Fibroblast of lung (primary cell): ENCODE measurements around the gene CDCA8.

Source experiments
- CTCF ChIP-seq, 2 donors: IDR thresholded peaks in 1 of 2; conservative IDR thresholded peaks in 1 of 2; 1 replicate in 1 of 2; 2 replicates in 1 of 2; pipeline ENCODE4 v1.5.1; 2011 to 2012; ENCODE audit warnings: low read length in 2 of 2, control low read depth in 1 of 2, inconsistent platforms in 1 of 2, low read depth in 1 of 2, mild to moderate bottlenecking in 1 of 2
- EZH2 ChIP-seq: IDR thresholded peaks from 2 replicates; pipeline ENCODE4 v1.5.1; 2012; ENCODE audit warnings: low read length, control low read depth, mild to moderate bottlenecking; ENCODE audit errors: missing control alignments

DNA sequence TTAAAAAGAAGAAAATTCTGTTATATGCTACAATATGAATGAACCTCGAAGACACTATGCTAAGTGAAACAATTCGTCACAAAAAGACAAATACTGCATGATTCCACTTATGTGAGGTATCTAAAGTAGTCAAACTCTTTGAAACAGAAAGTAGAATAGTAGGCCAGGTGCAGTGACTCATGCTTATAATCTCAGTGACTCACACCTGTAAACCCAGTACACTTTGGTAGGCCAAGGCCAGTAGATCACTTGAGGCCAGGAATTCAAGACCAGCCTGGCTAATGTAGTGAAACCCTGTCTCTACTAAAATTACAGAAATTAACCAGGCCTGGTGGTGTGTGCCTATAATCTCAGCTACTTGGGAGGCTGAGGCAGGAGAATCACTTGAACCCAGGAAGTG, 46.9 kb downstream of the CDCA8 start:
- TF ChIP-seq CTCF (conservative IDR thresholded peaks at IDR 0.05 in 1 of 2, IDR thresholded peaks at IDR 0.05 in 1 of 2; ENCODE audit: low read depth in 1 of 2, low read length in 2 of 2) (no peak), EZH2 (no peak)
